HPDE6-E6E7 (cell line): ENCODE measurements around the gene SPNS2.

Experiments used
- DNase-seq: peaks from one replicate; pipeline ENCODE4 v3.0.0; 2011; ENCODE audit warnings: missing footprints; ENCODE audit errors: extremely low spot score

The SPNS2 gene

GRCh38 chr17:4536742-4537411, 38.2 kb downstream of the SPNS2 start:
- no peak for DNase-seq

GRCh38 chr17:4537451-4538235, 39.0 kb downstream of the SPNS2 start:
- no peak for DNase-seq

- DNase-seq, result no peak
These were observed 39.7 kb downstream of the SPNS2 start for GRCh38 chr17:4538236-4539002.

- DNase-seq, result no peak
These were observed 40.3 kb downstream of the SPNS2 start for GRCh38 chr17:4539025-4539424.

GRCh38 chr17:4539576-4540223, 41.0 kb downstream of the SPNS2 start:
- no peak for DNase-seq

GRCh38 chr17:4540224-4540651, 41.6 kb downstream of the SPNS2 start:
- DNase-seq, result no peak

- DNase-seq, result no peak
These were observed 42.1 kb downstream of the SPNS2 start for GRCh38 chr17:4540687-4541327.

- no peak for DNase-seq
These were observed 42.8 kb downstream of the SPNS2 start for GRCh38 chr17:4541328-4542002.

GRCh38 chr17:4542003-4542725, 43.5 kb downstream of the SPNS2 start:
- no peak for DNase-seq

- no peak for DNase-seq
These were observed 44.1 kb downstream of the SPNS2 start for GRCh38 chr17:4542726-4543191.

- no peak for DNase-seq
These were observed 44.9 kb downstream of the SPNS2 start for GRCh38 chr17:4543557-4544026.

- DNase-seq, result no peak
These were observed 45.7 kb downstream of the SPNS2 start for GRCh38 chr17:4544135-4544950.

- DNase-seq, result no peak
These were observed 46.2 kb downstream of the SPNS2 start for GRCh38 chr17:4544951-4545216.

- DNase-seq, result no peak
These were observed 46.7 kb downstream of the SPNS2 start for GRCh38 chr17:4545217-4545951.

GRCh38 chr17:4547118-4547906, 48.6 kb downstream of the SPNS2 start:
- DNase-seq, result no peak

GRCh38 chr17:4548061-4548461, 49.4 kb downstream of the SPNS2 start:
- DNase-seq, result no peak

- DNase-seq, result no peak
These were observed 50.2 kb downstream of the SPNS2 start for GRCh38 chr17:4548721-4549531.
